ENCODE results near the gene HDAC9. TPM values are rescaled to one million over a fixed set of nuclear protein-coding genes. Genes with fewer than 3 reads are reported as not detected.

Gene HDAC9
- total RNA-seq, 2 donors from 2014 or later, result 4.9 to 12.9 TPM

DNA sequence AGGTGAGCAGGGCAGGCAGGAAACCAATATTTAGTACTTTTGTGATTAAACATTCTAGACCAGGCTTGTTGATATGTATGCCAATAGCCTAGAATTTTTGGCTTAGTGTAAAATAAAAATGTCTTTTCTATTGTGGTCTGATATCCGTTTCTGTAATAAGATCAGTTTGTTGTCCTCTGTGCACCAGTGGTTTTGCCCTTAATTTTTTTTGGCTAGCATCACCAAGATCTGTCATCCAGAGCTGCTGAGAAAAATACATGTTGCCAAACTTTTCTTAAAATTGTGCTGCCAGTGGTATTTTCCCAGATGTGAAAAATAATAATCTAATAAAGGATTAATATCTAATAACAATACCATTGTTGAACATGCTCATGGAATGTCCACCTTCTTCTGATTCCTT lies 506.3 kb downstream of the HDAC9 start:
- no peak for ATAC-seq
- H3K4me1 ChIP-seq, result no peaks in the 10 kb centered on the region
- TF ChIP-seq, protein P1, sequence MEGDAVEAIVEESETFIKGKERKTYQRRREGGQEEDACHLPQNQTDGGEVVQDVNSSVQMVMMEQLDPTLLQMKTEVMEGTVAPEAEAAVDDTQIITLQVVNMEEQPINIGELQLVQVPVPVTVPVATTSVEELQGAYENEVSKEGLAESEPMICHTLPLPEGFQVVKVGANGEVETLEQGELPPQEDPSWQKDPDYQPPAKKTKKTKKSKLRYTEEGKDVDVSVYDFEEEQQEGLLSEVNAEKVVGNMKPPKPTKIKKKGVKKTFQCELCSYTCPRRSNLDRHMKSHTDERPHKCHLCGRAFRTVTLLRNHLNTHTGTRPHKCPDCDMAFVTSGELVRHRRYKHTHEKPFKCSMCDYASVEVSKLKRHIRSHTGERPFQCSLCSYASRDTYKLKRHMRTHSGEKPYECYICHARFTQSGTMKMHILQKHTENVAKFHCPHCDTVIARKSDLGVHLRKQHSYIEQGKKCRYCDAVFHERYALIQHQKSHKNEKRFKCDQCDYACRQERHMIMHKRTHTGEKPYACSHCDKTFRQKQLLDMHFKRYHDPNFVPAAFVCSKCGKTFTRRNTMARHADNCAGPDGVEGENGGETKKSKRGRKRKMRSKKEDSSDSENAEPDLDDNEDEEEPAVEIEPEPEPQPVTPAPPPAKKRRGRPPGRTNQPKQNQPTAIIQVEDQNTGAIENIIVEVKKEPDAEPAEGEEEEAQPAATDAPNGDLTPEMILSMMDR (IDR thresholded peaks at IDR 0.05), result no peak
- TF ChIP-seq POLR2A (IDR thresholded peaks at IDR 0.05), result no peak
- no peak overlapping the region for H3K27ac ChIP-seq
- no peaks in the 10 kb centered on the region for H3K27me3 ChIP-seq
- no peaks in the 10 kb centered on the region for H3K36me3 ChIP-seq (replicated peaks in 1 of 2; ENCODE audit: insufficient read depth in 1 of 2, low read depth in 2 of 2)
- DNase-seq, result no peak
- 41 to 44% methylated on average over 1 of the region's 1 CpG for WGBS, 2 donors
- H3K9me3 ChIP-seq, result no peaks in the 10 kb centered on the region
- intact Hi-C loops (cut with DNase I), result no loop called here
- H3K4me3 ChIP-seq, result no peak overlapping the region

DNA sequence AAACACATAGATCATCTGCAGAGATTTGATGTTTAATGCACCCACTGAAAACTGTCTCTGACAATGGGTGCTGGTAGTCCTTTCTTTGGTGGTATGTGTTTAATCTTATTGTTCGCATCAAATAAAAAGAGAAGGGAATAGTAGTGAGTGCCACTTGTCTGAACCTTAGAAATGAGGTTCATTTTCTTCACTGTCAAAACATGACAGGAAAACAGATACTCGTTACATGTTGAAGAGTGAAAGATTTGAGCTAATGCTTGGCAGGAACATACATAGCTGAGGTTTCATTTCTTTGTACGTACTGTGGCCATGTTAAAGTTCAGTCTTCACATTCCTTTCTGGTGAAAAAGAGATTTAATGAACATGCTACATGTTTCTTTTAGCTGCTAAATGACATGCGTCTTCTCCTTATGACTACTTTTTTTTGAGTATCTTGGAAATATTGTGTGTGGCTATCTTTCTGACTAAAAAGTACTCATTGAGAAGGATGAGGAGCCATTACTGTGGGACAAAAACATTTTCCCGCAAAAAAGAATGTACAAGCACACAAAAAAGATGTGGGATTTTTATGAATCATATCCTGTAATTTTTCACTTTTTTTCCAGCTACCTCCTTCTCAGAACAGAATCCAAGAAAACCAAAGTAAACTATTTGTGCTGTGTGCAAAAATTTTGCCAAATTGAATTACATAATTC lies 513.8 kb downstream of the HDAC9 start:
- ATAC-seq (no peak), DNase-seq (no peak)
- Histone ChIP-seq H3K4me3 (no peak overlapping the region), H3K4me1 (no peaks in the 10 kb centered on the region), H3K27me3 (no peaks in the 10 kb centered on the region), H3K27ac (no peak overlapping the region), H3K36me3 (replicated peaks in 1 of 2; ENCODE audit: insufficient read depth in 1 of 2, low read depth in 2 of 2) (no peaks in the 10 kb centered on the region), H3K9me3 (no peaks in the 10 kb centered on the region)
- TF ChIP-seq POLR2A (IDR thresholded peaks at IDR 0.05), result no peak
- TF ChIP-seq, protein P1 (IDR thresholded peaks at IDR 0.05), result no peak
- WGBS, 2 donors, result 65 to 77% methylated on average over 5 of the region's 5 CpGs
- intact Hi-C loops (cut with DNase I), result no loop called here

DNA sequence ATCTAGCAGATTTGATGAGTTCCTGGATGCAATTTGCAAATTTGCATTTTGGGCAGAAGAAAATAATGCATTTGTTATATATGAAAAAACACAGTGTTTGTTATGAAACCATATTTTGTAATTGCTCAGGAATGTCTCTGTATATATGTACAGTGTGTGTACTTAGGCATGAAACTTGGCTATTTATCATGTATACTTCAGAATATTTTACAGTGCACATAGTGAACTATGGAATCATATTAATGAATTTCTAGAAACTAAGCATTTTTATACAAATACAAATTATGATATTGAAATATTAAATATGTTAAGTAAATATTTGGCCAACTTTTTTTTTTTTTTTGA lies 514.4 kb downstream of the HDAC9 start:
- Histone ChIP-seq H3K4me1 (no peaks in the 10 kb centered on the region), H3K4me3 (no peak overlapping the region), H3K27me3 (no peaks in the 10 kb centered on the region), H3K9me3 (no peaks in the 10 kb centered on the region), H3K36me3 (replicated peaks in 1 of 2; ENCODE audit: insufficient read depth in 1 of 2, low read depth in 2 of 2) (no peaks in the 10 kb centered on the region), H3K27ac (no peak overlapping the region)
- intact Hi-C loops (cut with DNase I), result no loop called here
- ATAC-seq, result no peak
- DNase-seq, result no peak
- no peak for TF ChIP-seq POLR2A (IDR thresholded peaks at IDR 0.05)
- TF ChIP-seq, protein P1 (IDR thresholded peaks at IDR 0.05), result no peak

DNA sequence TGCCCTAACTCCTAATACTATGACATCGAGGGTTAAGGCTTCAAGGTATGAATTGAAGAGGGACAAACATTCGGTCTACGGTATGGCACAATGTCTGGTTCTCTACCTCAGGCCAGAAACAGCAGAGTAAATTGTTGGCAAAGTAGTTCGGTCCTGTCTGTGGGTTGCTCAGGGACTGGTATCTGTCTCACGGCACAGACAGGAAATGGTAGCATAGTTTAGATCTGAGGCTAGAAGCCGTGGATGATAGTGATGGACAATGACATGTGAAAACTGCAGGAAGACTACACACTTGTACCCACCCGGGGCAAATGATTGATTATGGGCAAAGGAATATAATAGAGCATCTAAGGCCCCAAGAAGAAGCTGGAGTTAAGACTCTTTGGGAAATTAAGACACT lies 515.7 kb downstream of the HDAC9 start:
- no peaks in the 10 kb centered on the region for H3K36me3 ChIP-seq (replicated peaks in 1 of 2; ENCODE audit: insufficient read depth in 1 of 2, low read depth in 2 of 2)
- H3K27me3 ChIP-seq, result no peaks in the 10 kb centered on the region
- 38 to 40% methylated on average over 7 of the region's 7 CpGs for WGBS, 2 donors
- no peak overlapping the region for H3K4me3 ChIP-seq
- TF ChIP-seq POLR2A (IDR thresholded peaks at IDR 0.05), result no peak
- TF ChIP-seq, protein P1 (IDR thresholded peaks at IDR 0.05), result no peak
- H3K27ac ChIP-seq, result no peak overlapping the region
- DNase-seq, result no peak
- ATAC-seq, result no peak
- no peaks in the 10 kb centered on the region for H3K9me3 ChIP-seq
- no peaks in the 10 kb centered on the region for H3K4me1 ChIP-seq
- intact Hi-C loops (cut with DNase I), result no loop called here

DNA sequence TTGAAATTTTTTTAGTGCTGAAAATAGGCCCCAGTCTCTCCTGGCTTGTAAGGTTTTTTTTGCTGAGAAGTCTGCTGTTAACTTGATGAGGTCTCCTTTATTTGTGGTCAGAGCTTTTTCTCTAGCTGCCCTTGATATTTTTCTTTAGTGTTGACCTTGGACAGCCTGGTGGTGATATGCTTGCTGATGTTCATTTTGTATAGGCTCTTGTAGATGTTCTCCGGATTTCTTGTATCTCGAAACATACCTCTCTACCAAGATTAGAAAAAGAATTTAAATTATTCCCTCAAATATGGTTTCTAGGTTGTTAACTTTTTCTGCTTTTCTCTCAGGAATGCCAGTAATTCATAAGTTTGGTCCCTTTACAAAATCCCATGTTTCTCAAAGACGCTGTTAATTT lies 519.5 kb downstream of the HDAC9 start:
- Histone ChIP-seq H3K27me3 (no peaks in the 10 kb centered on the region), H3K4me1 (no peaks in the 10 kb centered on the region), H3K36me3 (replicated peaks in 1 of 2; ENCODE audit: insufficient read depth in 1 of 2, low read depth in 2 of 2) (no peaks in the 10 kb centered on the region), H3K27ac (no peak overlapping the region), H3K4me3 (no peak overlapping the region), H3K9me3 (no peaks in the 10 kb centered on the region)
- no peak for ATAC-seq
- intact Hi-C loops (cut with DNase I), result no loop called here
- DNase-seq, result no peak
- 85 to 87% methylated on average over 3 of the region's 3 CpGs for WGBS, 2 donors
- TF ChIP-seq, protein P1 (IDR thresholded peaks at IDR 0.05), result no peak
- TF ChIP-seq POLR2A (IDR thresholded peaks at IDR 0.05), result no peak
